NAMALWA (cell line): ENCODE data around the gene DYRK1B.
"Not testable (repeated sequence)": the region's sequence is repeated elsewhere in the genome, so short reads cannot be mapped to it uniquely, and the experiment has no call there.

ENCODE experiments used
- DNase-seq: peaks from one replicate; pipeline ENCODE4 v3.0.0-alpha.2; 2015; ENCODE audit warnings: low spot score

DYRK1B gene

DNA sequence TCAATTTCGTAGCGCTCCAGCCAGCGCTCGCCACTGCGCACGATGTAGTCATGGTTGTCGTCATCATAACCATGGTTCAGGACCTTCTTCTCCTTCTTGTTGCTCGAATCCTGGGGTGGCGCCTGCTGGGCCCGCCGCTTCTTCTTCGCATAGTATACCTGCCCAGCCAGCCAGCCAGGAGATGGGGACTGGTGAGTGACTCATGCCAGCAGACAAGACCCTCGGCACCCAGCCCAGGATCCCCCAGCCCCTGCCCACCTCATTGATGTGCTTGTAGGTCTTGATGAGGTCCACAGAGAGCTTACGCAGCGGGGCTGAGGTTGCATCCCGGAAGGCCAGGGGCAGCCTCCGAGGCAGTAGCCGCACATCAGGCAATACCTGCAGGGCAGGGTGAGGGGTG, 3.6 kb downstream of the DYRK1B start:
- no peak for DNase-seq

DNA sequence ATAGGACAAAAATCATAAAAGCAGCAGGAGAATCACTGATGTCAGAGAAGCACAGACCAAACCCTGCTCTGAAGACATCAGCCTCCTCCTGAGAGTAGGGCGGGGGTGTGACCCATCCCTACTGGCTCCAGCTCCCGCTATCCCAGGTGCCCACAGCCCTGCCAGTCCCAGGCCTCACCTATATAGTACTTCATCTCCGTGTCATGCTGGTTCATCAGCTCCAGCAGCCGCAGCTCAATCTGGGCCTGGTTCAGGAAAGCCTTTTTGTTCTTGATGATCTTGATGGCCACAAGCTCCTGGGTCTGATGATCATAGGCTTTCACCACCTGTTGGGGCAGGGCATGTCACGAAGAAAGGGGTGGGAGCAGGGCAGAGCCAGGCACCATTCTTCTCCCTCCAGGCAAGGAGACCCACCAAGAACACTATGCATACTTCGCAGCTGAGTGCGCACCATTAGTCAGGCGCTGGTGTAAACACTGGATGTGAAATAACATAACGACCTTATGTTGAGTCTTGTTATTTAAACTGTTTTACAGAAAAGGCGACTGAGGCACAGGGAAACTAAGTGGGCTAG, 4.2 kb downstream of the DYRK1B start:
- no peak for DNase-seq

DNA sequence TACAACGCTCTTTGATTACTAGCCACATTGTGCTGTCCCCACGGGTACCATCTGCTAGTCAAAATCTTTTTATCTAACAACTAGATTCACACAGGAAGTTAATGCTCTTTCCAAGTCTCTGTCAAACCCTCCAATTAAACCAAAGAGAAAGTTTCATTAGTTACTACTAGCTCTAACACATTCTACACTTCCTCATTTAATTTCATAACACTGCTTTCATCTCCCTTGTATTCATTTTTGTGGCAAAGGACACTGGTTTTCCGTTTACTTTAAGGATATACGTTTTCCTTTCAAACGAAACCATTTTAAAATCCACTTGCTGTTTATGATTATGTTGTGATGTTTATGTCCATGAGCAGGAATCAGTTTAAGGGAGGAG, 5.3 kb downstream of the DYRK1B start:
- no peak for DNase-seq

DNA sequence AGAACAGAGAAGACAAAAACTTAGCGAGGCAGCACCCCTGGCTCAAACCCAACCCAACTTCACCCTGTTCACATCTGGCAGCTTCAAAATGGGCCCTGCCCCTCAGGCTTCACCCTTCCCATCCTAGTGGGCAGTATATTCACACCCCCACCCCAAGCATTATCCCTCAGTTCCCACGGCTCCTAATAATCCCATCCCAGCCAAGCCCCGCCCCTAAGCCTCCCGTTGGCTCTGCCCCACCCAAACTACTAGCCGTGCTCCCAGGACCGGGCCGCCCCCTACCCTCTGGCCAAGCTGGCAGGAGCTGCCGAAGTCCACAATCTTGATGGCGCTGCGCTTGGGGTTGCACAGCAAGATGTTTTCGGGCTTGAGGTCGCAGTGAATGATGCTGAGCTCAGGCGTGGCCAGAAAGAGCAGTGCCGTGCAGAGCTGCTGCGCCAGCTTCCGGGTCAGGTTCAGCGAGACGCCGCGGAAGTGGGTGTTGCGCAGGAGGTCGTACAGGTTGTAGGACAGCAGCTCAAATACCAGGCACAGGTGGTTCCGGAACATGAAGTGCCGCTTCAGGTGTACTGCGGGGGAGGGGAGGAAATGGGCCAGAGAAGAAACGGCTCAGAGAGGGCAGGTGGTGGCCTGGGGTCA, 5.8 kb downstream of the DYRK1B start:
- DNase-seq, result no peak

DNA sequence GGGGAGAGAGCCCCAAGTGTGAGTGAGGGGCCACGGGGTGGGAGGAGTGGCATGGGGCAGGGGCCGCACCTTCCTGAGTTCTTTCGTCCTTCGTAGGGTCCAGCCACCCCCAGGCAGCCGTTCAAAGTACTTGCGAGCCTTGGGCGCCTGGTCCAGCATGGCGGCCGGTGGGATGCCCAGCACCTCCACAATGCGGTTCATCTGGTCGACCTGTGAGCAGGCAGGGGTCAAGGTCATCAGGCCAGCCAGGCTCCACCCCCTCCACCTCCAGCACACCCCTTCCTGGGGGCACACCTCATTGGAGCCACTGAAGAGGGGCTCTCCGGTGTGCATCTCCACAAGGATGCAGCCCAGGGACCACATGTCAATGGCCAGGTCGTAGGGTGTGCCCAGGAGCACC, 6.7 kb downstream of the DYRK1B start:
- DNase-seq, result no peak

DNA sequence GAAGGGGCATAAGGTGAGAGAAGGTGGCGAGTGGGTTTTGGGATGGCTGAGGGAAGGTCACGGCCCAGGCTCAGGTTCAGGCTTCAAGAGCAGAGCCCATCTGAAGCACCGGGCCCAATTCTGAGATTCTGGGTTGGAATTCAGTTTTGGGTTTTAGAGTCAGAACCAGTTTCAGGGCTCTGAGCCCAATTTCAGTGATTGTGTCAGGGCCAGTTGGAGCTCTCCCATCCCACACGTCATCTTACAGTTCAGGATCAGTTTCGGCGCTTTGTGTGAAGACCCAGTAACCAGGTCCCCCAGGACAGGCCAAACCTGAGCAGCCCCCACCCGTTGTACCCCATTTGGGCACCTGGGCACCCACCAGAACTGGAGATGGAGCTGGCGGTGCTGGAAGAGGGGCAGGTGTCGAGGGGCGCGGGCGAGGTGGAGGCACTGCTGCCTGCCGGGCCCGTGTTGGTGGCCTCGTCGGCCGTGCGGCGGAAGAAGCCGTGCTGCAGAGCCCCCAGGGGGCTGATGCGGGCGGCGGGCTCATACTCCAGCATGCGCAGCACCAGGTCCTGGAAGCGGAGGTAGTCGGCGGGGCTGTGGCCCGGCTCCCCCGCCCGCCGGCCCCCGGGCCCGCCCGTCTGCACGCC, 7.5 kb downstream of the DYRK1B start:
- no peak for DNase-seq

DNA sequence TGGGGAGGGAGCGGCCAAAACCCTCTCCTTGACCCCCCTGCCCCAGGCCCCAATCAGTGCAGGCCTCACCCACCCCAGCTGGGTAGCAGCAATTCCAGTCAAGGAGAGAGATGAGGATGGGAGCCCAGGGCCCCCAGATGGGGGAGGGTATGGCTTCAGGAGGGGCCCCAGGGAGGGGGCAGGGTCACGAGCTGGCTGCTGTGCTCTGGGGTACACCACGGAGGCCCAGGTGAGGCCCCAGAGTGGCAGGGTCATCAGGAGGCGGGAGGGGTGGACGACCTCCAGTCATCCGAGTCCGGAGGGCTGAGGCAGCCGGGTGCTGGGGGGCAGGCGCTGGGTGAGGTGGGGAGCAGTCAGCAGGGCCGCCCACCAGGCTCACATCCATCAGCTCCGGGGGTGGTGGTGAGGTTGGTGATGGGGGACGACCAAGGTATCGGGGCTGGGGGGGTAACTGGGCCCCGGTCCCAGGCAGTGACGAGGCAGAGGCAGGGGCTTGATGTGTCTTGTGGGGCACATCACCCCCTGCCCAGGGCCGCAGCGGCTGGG, 8.4 kb downstream of the DYRK1B start:
- DNase-seq, result no peak

DNA sequence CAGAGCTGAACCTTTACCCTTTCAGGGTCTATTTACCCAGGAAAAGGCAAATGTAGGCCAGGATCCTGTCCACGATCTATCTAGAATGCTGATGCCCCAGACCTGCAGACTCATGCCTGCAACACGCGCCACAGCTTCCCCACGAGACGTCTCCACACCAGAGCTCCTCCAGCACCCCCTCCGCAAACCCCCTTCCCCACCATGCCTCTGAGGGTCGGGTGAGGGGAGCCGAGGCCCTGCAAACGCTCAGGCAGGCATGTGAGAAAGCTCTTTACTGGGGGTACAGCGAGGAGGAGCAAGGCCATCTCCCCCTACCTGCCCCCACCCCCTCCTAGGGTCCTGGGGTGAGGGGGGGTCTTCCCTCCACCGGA, 8.9 kb downstream of the DYRK1B start:
- DNase-seq, result no peak

DNA sequence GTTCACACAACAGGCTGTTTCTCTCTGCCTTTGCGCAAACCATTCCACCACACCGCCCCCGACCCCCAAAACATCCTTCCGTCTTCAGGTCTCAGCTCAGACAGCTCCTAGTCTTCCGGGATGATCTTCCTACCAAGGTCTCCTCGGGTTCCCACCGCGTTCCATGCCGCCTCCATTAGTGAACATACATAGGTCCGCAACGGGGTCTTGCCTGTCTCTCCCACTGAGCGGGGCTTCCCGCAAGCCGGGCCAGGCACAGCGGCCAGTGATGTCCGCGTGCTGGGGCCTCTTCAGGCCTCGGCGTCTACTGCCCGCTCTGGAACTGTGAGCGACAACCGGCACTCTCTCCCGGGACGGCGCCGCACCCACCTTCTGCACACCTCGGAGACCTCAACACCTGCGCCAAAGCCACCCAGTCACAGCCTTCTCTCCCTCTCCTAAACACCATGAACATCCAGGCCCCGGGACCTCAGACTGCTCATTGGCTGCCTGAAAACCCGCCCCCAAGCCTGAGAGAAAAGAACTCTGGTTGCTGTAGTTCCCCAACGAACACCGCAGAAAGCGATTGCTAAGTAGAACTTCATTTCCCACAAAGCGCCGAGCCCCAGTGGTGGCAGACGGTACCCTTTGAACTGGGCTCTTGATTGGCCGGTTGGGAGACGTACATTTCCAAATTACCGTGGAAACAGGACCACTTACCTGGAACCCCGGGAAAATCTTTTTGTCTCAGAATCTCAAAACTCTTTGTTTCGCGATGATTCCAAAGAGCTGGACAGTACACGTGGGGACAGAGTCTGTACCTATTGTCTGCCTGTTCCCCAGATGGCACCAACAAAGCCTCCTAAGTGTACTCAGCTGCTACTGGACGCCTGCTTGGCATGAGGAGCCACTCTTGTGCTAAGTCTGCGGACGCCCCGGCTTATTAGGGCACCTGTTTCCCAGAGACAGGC, 9.5 kb downstream of the DYRK1B start:
- DNase-seq, result peak; percentile 94

DNA sequence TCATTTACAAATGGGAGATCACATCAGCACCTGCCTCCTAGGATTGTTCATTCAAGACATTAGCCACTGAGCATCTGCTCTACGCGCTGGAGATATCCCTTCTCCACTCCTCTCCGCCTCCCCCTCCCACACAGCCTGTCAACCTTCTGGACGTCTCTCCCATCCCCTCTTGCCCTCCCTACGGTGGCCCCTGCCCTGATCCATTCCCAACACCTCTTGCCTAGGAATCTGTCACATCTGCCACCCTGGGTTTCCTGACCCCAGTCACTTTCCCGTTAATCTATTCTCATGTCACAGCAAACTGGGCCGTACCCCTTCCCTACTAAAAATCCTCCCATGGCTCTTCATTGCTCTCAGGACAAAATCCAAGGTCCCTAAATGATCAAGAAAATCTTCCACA, 10.3 kb downstream of the DYRK1B start:
- no peak for DNase-seq

DNA sequence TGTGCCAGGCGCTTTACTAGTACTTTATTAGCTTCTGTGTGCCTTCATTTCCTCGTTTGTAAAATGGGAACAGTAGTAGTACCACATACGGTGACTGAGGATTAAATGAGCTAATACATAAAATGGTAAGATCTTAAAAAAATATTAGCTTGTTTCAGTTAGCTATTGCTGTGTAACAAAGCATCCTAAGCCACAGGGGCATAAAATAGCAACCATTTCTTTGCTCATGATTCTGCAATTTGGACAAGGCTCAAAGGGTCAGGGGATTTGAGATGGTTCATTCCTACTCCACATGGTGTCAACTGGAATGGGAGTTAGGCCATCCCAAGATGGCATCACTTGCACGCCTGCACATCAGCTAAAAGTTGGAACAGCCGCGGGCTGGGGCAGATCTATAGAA, 13.3 kb downstream of the DYRK1B start:
- DNase-seq, result no peak

DNA sequence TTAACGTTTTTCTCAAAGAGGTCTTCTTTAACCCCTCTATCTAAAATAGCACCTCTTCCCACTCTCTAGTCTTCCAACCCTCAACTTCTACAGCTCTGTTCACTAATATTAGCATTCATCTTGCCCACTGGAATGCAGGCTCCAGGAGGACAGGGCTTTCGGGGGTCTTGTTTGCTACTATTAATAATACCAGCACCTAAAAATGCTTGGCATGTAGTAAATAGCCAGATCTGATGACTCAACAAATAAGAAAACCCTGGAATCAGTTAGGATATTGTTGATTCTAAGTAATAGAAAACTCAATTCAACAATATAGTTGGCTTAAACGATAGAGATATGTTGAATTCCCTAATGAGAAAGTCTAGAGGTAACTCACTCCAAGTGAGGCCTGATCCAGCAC, 14.2 kb downstream of the DYRK1B start:
- DNase-seq, result no peak

DNA sequence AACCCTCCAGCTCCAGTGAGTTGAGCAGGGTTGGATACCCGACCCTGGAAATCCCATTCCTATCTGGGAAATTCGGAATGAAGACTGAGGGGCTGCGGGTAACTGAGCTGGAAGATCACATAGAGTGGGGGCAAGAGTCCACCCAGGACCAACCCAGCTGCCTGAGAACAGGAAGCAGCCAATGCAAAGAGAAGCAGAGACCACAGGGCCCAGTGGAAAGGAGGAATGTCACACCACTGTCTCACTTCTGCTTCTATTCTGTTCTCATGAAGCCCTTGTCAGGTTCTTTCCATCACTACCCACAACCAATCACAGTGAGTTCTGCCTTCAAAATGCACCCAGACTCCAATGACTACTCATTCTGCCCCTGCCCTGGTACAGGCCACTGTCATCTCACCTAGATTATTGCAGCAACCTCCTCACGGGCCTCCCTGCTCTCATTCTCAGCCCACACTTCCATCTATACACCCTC, 15.3 kb downstream of the DYRK1B start:
- DNase-seq, result no peak

DNA sequence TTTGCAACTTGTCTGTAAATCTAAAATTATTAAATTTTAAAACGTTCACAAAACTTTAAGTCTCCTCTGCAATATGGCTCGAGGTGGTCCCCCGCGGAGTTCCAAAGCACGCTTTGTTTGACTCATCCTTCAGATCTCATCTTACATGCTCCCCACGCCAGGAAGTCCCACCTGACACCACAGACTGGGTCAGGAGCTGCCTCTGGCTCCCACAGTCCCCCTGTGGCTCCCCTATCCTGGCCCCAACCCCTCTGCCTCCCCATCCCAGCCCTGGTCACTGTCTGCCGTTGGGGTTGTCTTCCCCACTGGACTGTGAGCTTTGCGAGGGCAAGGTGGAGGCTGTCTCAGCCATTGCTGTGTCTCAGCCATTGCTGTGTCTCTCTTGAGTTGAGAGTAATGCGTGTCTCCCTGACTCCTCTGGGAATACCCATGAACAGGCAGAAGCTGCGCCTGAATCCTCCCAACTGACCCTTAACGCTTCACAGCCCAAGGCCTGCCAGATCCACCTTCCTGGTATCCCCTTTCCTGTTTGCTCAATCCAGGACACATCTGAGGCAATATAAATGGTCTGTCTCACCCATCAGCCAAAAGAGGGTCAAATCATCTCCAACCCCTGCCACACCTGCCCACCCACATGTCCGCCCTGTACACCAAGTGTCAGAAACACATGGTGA, 15.9 kb downstream of the DYRK1B start:
- no peak for DNase-seq

DNA sequence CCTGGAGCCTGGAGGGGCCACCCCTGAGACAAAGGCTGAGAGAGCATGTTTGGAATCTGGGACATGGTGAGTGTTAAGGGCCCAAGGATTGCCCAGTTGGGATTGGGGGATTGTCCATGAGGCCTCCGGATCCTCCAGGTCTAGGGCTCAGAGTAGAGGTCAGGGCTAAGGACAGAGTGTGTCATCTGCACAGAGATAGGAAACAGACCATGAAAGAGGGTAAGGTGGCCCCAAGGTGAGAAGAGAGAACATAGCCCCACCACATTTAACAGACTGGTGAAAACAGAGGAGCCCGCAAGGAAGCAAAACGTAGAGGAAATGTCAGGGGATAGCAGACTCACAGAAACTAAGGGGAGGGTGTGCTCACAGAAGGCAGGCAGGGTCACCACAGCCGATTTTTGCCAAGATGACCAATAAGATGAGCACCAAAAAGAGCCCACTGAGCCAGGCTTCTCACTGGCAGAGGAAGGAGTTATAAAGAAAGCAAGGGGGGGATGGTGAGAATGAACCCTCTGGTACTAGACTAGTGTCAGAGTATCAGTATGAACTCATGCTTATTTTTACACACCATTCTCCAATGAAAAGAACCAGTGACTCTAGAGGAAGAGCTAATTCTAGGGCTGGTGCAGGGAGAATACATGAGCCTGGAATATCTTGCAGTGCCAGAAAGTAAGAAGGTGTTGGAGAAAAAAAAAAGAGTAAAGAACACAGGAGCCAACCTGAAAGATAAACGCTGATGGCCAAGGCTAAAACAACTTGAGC, 17.5 kb downstream of the DYRK1B start:
- no peak for DNase-seq

DNA sequence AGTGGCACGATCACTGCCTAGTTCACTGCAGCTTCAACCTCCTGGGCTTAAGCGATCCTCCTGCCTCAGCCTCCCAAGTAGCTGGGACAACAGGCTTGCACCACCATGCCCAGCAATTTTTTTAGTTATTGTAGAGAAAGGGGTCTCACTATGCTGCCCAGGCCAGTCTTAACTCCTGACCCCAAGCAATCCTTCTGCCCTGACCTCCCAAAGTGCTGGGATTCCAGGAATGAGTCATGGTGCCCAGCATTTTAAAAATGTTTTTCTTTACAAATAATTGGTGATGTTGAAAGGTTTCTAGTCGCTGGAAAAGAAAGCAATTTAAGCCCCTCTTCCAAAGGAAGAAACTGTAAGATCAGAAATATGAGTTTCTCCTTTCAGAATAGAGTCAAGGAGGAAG, 19.4 kb downstream of the DYRK1B start:
- DNase-seq, result no peak

DNA sequence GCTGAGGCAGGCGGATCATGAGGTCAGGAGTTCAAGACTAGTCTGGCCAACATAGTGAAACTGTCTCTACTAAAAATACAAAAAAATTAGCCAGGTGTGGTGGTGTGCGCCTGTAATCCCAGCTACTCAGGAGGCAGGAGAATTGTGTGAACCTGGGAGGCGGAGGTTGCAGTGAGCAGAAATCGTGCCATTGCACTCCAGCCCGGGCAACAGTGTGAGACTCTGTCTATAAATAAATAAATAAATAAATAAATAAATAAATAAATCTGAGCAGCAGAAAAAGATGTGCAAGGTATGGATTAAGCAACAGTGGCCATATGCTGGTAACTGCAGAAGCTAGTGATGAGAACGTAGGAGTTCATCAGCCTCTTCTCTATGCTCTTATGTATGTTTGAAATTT, 19.9 kb downstream of the DYRK1B start:
- DNase-seq, result not testable (repeated sequence)

DNA sequence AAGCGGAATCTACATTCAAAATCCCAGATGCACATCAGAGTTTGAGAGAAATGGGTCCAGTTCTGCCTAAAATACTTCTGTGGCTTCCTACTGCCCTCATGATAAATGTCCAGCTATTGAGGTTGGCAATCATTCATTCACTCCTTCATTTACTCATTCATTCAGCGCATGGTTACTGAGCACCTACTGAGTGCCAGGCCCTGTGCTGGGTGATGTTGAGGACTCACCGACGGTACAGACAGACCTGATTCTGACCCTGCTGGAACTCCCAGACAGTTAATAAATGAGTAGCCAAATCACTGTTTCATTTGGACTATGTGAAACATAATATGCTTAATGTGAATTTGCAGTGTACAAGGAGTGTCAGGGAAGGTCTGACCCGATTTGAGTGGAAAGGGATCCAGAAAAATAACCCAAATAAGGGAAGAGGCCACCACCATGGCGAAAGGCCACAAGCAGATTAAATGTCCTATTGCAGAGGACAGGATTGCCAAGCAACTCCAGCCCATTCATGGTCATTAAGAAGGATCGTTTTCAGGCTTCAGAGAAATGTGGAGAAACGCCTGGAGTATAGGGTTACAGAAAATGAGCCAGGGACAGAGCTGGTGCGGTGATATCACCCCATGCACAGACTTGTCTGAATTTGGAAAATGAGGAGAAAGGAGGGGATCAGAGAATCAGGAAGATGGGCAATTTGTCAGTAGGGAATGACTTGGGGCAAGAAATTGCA, 20.5 kb downstream of the DYRK1B start:
- no peak for DNase-seq

DNA sequence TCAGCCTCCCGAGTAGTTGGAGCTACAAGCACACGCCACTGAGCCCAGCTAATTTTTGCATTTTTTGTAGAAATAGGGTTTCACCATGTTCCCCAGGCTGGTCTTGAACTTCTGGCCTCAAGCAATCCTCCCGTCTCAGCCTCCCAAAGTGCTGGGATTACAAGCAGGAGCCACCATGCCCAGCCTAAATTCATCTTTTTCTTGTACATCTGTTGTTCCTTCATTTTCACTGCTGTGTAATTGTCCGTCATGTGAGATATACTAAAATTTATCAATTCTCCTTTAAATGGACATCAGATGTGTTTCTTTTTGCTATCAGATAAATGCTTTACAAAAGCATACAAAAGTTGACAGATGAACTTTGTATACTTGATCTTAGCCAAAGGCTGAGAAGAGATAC, 22.9 kb downstream of the DYRK1B start:
- no peak for DNase-seq

DNA sequence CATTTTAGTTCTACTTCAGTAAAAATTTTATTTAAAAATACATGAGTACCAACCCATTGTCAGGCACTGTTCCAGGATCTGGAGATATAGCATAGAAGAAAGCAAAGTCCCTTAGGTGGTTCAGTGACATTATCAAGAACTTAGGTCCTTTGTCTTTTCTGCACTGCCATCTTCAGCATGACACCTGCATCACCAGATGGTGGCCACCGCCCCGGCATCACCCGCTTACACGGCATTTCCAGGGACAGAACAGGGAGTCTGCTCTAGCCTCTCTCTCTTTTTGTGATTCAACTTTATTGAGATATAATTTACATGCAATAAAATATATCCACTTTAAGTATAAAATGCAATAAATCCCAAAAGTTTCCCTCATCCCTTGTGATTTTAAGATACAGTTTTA, 23.5 kb downstream of the DYRK1B start:
- DNase-seq, result no peak
